ENCODE measurements around the gene STOX1.
"Not testable (repeated sequence)": the region's sequence is repeated elsewhere in the genome, so short reads cannot be mapped to it uniquely, and the experiment has no call there.

DNA sequence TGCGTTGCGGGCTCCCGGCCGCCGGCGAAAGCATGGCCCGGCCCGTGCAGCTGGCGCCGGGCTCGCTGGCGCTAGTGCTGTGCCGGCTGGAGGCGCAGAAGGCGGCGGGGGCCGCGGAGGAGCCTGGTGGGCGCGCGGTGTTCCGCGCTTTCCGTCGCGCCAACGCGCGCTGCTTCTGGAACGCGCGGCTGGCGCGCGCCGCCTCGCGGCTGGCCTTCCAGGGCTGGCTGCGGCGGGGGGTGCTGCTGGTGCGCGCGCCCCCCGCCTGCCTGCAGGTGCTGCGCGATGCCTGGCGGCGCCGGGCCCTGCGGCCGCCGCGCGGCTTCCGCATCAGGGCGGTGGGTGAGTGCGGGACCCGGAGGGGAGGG lies 245 bp downstream of the STOX1 start:
- not testable (repeated sequence) for TF ChIP-seq EZH2, EZH2phosphoT487 (IDR thresholded peaks at IDR 0.05)
- TF ChIP-seq, protein P1, sequence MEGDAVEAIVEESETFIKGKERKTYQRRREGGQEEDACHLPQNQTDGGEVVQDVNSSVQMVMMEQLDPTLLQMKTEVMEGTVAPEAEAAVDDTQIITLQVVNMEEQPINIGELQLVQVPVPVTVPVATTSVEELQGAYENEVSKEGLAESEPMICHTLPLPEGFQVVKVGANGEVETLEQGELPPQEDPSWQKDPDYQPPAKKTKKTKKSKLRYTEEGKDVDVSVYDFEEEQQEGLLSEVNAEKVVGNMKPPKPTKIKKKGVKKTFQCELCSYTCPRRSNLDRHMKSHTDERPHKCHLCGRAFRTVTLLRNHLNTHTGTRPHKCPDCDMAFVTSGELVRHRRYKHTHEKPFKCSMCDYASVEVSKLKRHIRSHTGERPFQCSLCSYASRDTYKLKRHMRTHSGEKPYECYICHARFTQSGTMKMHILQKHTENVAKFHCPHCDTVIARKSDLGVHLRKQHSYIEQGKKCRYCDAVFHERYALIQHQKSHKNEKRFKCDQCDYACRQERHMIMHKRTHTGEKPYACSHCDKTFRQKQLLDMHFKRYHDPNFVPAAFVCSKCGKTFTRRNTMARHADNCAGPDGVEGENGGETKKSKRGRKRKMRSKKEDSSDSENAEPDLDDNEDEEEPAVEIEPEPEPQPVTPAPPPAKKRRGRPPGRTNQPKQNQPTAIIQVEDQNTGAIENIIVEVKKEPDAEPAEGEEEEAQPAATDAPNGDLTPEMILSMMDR (IDR thresholded peaks at IDR 0.05), result not testable (repeated sequence)
